Neural progenitor cell (in vitro differentiated cells): Measurements from ENCODE around the gene TUNAR. TPM values are rescaled to one million over a fixed set of nuclear protein-coding genes. Genes with fewer than 3 reads are reported as not detected.

Source experiments
- DNase-seq: peaks from one replicate; pipeline ENCODE4 v3.0.0-alpha.2; 2016; ENCODE audit warnings: low spot score
- H2AFZ ChIP-seq: fragments of 200-600 bp; sonication (generic); replicated peaks from 2 replicates; pipeline ENCODE4 v1.6.1; 2016; ENCODE audit warnings: antibody characterized with exemption
- H3F3A ChIP-seq: fragments of 200-600 bp; sonication (generic); 2 replicates; pipeline ENCODE4 v1.6.1; 2016; ENCODE audit warnings: antibody characterized with exemption, low read depth
- H3K27ac ChIP-seq: fragments of 200-600 bp; sonication (generic); 2 replicates; pipeline ENCODE4 v1.5.1; 2016; ENCODE audit warnings: mild to moderate bottlenecking
- H3K27me3 ChIP-seq: fragments of 200-600 bp; sonication (generic); 2 replicates; pipeline ENCODE4 v1.6.1; 2016; ENCODE audit warnings: mild to moderate bottlenecking, moderate library complexity
- H3K36me3 ChIP-seq: fragments of 200-600 bp; sonication (generic); 2 replicates; pipeline ENCODE4 v1.5.1; 2016
- H3K4me1 ChIP-seq: fragments of 200-600 bp; sonication (generic); 2 replicates; pipeline ENCODE4 v1.6.1; 2016; ENCODE audit warnings: mixed run types
- H3K4me2 ChIP-seq: fragments of 200-600 bp; sonication (generic); 2 replicates; pipeline ENCODE4 v1.6.1; 2016
- H3K4me3 ChIP-seq: fragments of 200-600 bp; sonication (generic); 2 replicates; pipeline ENCODE4 v1.5.1; 2016
- H3K79me2 ChIP-seq: fragments of 200-600 bp; sonication (generic); 2 replicates; pipeline ENCODE4 v1.6.1; 2016; ENCODE audit warnings: low read depth
- H3K9ac ChIP-seq: fragments of 200-600 bp; sonication (generic); 2 replicates; pipeline ENCODE4 v1.6.1; 2016
- H3K9me3 ChIP-seq: fragments of 200-600 bp; sonication (generic); 2 replicates; pipeline ENCODE4 v1.5.1; 2016; ENCODE audit warnings: low read depth
- H4K20me1 ChIP-seq: fragments of 200-600 bp; sonication (generic); 2 replicates; pipeline ENCODE4 v1.6.1; 2016; ENCODE audit warnings: low read depth
- H3K27ac Mint-ChIP-seq: 3 replicates; pipeline ENCODE4 v1.8.0; 2021; ENCODE audit warnings: mixed read lengths
- H3K27me3 Mint-ChIP-seq: 2 replicates; pipeline ENCODE4 v1.8.0; 2022; ENCODE audit warnings: low read depth, mild to moderate bottlenecking, inconsistent platforms, moderate library complexity, mixed read lengths; ENCODE audit not compliant: insufficient read depth
- H3K36me3 Mint-ChIP-seq: 3 replicates; pipeline ENCODE4 v1.8.0; 2021; ENCODE audit warnings: mixed read lengths
- H3K4me1 Mint-ChIP-seq: 3 replicates; pipeline ENCODE4 v1.8.0; 2021; ENCODE audit warnings: mixed read lengths
- H3K4me3 Mint-ChIP-seq: 3 replicates; pipeline ENCODE4 v1.8.0; 2021; ENCODE audit warnings: mild to moderate bottlenecking, moderate library complexity, mixed read lengths
- H3K9me3 Mint-ChIP-seq: 3 replicates; pipeline ENCODE4 v1.8.0; 2020; ENCODE audit warnings: mixed read lengths
- CTCF ChIP-seq: fragments of 200-600 bp; sonication (generic); IDR thresholded peaks from 2 replicates; pipeline ENCODE4 v1.5.1; 2017; ENCODE audit warnings: antibody characterized with exemption, mild to moderate bottlenecking
- EZH2 ChIP-seq: fragments of 200-600 bp; sonication (generic); IDR thresholded peaks from 2 replicates; pipeline ENCODE4 v1.6.1; 2017; ENCODE audit warnings: antibody characterized with exemption, mild to moderate bottlenecking, moderate library complexity
- EZH2phosphoT487 ChIP-seq: fragments of 200-600 bp; sonication (generic); IDR thresholded peaks from 2 replicates; pipeline ENCODE4 v1.6.1; 2017; ENCODE audit warnings: antibody characterized with exemption
- total RNA-seq: library from RNA; depleted of rRNA; stranded (reverse); fragments of >200 nt; gene quantifications from 2 replicates; pipeline ENCODE4 v1.2.3, GENCODE V29; 2015; ENCODE audit warnings: low replicate concordance

The TUNAR gene
- total RNA-seq, 1 donor from 2014 or later, result 14.1 TPM

- H3K36me3 Mint-ChIP-seq, result no peaks in the 10 kb centered on the region
- H3K9me3 ChIP-seq, result no peaks in the 10 kb centered on the region
- no peak overlapping the region for H3K4me3 ChIP-seq
- no peak overlapping the region for H3K4me2 ChIP-seq
- peaks cover 9% of the 10 kb centered on the region for H3K27me3 Mint-ChIP-seq
- H3K9me3 Mint-ChIP-seq, result peaks cover 5% of the 10 kb centered on the region
- H3K27ac Mint-ChIP-seq, result no peak overlapping the region
- no peak for DNase-seq
- H3K79me2 ChIP-seq, result no peaks in the 10 kb centered on the region
- no peak overlapping the region for H3K9ac ChIP-seq
- no peak overlapping the region for H3K4me3 Mint-ChIP-seq
- H3K36me3 ChIP-seq, result no peaks in the 10 kb centered on the region
- no peaks in the 10 kb centered on the region for H3K4me1 ChIP-seq
- no peak overlapping the region for H2AFZ ChIP-seq
- H3K27ac ChIP-seq, result no peak overlapping the region
- no peak for TF ChIP-seq EZH2phosphoT487
- TF ChIP-seq EZH2, result no peak
- no peak for TF ChIP-seq CTCF
- no peaks in the 10 kb centered on the region for H3K4me1 Mint-ChIP-seq
- H3F3A ChIP-seq, result peaks cover 5% of the 10 kb centered on the region
- H4K20me1 ChIP-seq, result peaks cover 4% of the 10 kb centered on the region
- no peaks in the 10 kb centered on the region for H3K27me3 ChIP-seq
These were observed 59.4 kb downstream of the TUNAR start for GRCh38 chr14:95936041-95936440.

GRCh38 chr14:95939335-95939734 lies 62.7 kb downstream of the TUNAR start:
- no peaks in the 10 kb centered on the region for H3K27me3 ChIP-seq
- no peak for DNase-seq
- peaks cover 4% of the 10 kb centered on the region for H4K20me1 ChIP-seq
- H3K4me1 Mint-ChIP-seq, result peaks cover 17% of the 10 kb centered on the region
- no peak overlapping the region for H3K27ac ChIP-seq
- no peak overlapping the region for H3K4me2 ChIP-seq
- H3K4me1 ChIP-seq, result peaks cover 12% of the 10 kb centered on the region
- no peaks in the 10 kb centered on the region for H3K79me2 ChIP-seq
- H3K36me3 ChIP-seq, result no peaks in the 10 kb centered on the region
- no peaks in the 10 kb centered on the region for H3K9me3 ChIP-seq
- TF ChIP-seq EZH2, result no peak
- TF ChIP-seq EZH2phosphoT487, result no peak
- TF ChIP-seq CTCF, result no peak
- no peak overlapping the region for H3K9ac ChIP-seq
- no peak overlapping the region for H3K4me3 Mint-ChIP-seq
- peak overlapping the region; percentile 68 for H3K27ac Mint-ChIP-seq
- H3F3A ChIP-seq, result peaks cover 16% of the 10 kb centered on the region
- peaks cover 2% of the 10 kb centered on the region for H3K36me3 Mint-ChIP-seq
- no peak overlapping the region for H2AFZ ChIP-seq
- H3K9me3 Mint-ChIP-seq, result peaks cover 23% of the 10 kb centered on the region
- peaks cover 20% of the 10 kb centered on the region for H3K27me3 Mint-ChIP-seq
- H3K4me3 ChIP-seq, result no peak overlapping the region

GRCh38 chr14:95941897-95942296 lies 65.3 kb downstream of the TUNAR start:
- H3K27ac ChIP-seq, result no peak overlapping the region
- no peak for DNase-seq
- Mint-ChIP-seq H3K27me3 (peaks cover 21% of the 10 kb centered on the region), H3K4me1 (peaks cover 38% of the 10 kb centered on the region), H3K4me3 (no peak overlapping the region), H3K9me3 (peaks cover 26% of the 10 kb centered on the region), H3K27ac (no peak overlapping the region), H3K36me3 (peaks cover 2% of the 10 kb centered on the region)
- no peaks in the 10 kb centered on the region for H4K20me1 ChIP-seq
- peaks cover 15% of the 10 kb centered on the region for H3K4me1 ChIP-seq
- no peaks in the 10 kb centered on the region for H3K79me2 ChIP-seq
- TF ChIP-seq EZH2 (no peak), CTCF (no peak)
- no peaks in the 10 kb centered on the region for H3K27me3 ChIP-seq
- H3K4me3 ChIP-seq, result no peak overlapping the region
- H3K9ac ChIP-seq, result no peak overlapping the region
- H3F3A ChIP-seq, result peaks cover 10% of the 10 kb centered on the region
- H3K9me3 ChIP-seq, result no peaks in the 10 kb centered on the region
- no peak overlapping the region for H2AFZ ChIP-seq
- no peak overlapping the region for H3K4me2 ChIP-seq
- H3K36me3 ChIP-seq, result no peaks in the 10 kb centered on the region
